HEK293 (cell line): ENCODE results near the gene SYT2.

Experiments
- CTCF ChIA-PET: fragments of 350-600 bp; formaldehyde crosslinking; extraction: SDS; loops from one replicate; lab custom pipeline; 2021; ENCODE audit warnings: antibody characterized with exemption; lab: Yijun Ruan, JAX
- POLR2A ChIA-PET: fragments of 300-600 bp; formaldehyde crosslinking; extraction: SDS; loops from one replicate; lab custom pipeline; 2020; ENCODE audit warnings: antibody characterized with exemption, inconsistent platforms; lab: Yijun Ruan, JAX
- H3K27ac ChIP-seq: fragments of 200-500 bp; sonication (Bioruptor generic); 2 replicates; pipeline ENCODE4 v1.5.1; 2014; ENCODE audit warnings: low read depth, low read length, control low read depth, inconsistent platforms; ENCODE audit errors: extremely low read depth
- H3K36me3 ChIP-seq, 2 experiments: fragments of 200-500 bp in 1 of 2; sonication (Bioruptor generic) in 1 of 2; 1 replicate in 1 of 2; 2 replicates in 1 of 2; pipeline ENCODE4 v1.5.1; 2014 to 2017; ENCODE audit warnings: inconsistent platforms in 2 of 2, low read length in 2 of 2; ENCODE audit not compliant: control insufficient read depth in 2 of 2, insufficient read depth in 1 of 2
- H3K4me1 ChIP-seq: fragments of 200-500 bp; sonication (Bioruptor generic); 2 replicates; pipeline ENCODE4 v1.5.1; 2014; ENCODE audit warnings: mild to moderate bottlenecking, low read length, inconsistent platforms; ENCODE audit not compliant: control insufficient read depth, insufficient read depth
- H3K4me3 ChIP-seq: 2 replicates; pipeline ENCODE4 v1.5.1; 2011; ENCODE audit warnings: low read depth, mild to moderate bottlenecking, control low read depth, low read length, moderate library complexity
- H3K9me3 ChIP-seq: fragments of 200-500 bp; sonication (Bioruptor generic); 2 replicates; pipeline ENCODE4 v1.5.1; 2014; ENCODE audit warnings: low read depth, low read length, inconsistent platforms; ENCODE audit not compliant: control insufficient read depth, insufficient read depth
- OSR2 ChIP-seq: fragments of 450-650 bp; formaldehyde crosslinking; IDR thresholded peaks from 2 replicates; pipeline ENCODE4 v1.5.1; 2016; ENCODE audit warnings: missing biosample characterization, missing genetic modification characterization
- REPIN1 ChIP-seq: fragments of 450-650 bp; formaldehyde crosslinking; IDR thresholded peaks from 2 replicates; pipeline ENCODE4 v1.5.1; 2017; ENCODE audit warnings: missing biosample characterization, missing genetic modification characterization, low read depth
- SETDB1 ChIP-seq: IDR thresholded peaks from one replicate; pipeline ENCODE4 v1.6.1; 2017; ENCODE audit warnings: mild to moderate bottlenecking, low read length, moderate library complexity, mixed read lengths; ENCODE audit not compliant: insufficient read length
- ZEB2 ChIP-seq: fragments of 450-650 bp; formaldehyde crosslinking; IDR thresholded peaks from 2 replicates; pipeline ENCODE4 v1.5.1; 2016; ENCODE audit warnings: missing biosample characterization, missing genetic modification characterization
- ZFP3 ChIP-seq: fragments of 450-650 bp; formaldehyde crosslinking; IDR thresholded peaks from 2 replicates; pipeline ENCODE4 v1.5.1; 2016; ENCODE audit warnings: low read depth, missing biosample characterization, missing genetic modification characterization
- ZNF112 ChIP-seq: fragments of 450-650 bp; formaldehyde crosslinking; IDR thresholded peaks from 2 replicates; pipeline ENCODE4 v1.5.0; 2017; ENCODE audit warnings: missing biosample characterization, missing genetic modification characterization
- ZNF146 ChIP-seq: fragments of 450-650 bp; formaldehyde crosslinking; IDR thresholded peaks from 2 replicates; pipeline ENCODE4 v1.5.1; 2016; ENCODE audit warnings: missing biosample characterization, missing genetic modification characterization
- ZNF248 ChIP-seq: fragments of 450-650 bp; formaldehyde crosslinking; IDR thresholded peaks from 2 replicates; pipeline ENCODE4 v1.5.1; 2017; ENCODE audit warnings: missing biosample characterization, missing genetic modification characterization
- ZNF292 ChIP-seq: fragments of 450-650 bp; formaldehyde crosslinking; IDR thresholded peaks from 2 replicates; pipeline ENCODE4 v1.5.1; 2016; ENCODE audit warnings: low read depth, missing biosample characterization, missing genetic modification characterization, borderline replicate concordance
- ZNF394 ChIP-seq: fragments of 450-650 bp; formaldehyde crosslinking; IDR thresholded peaks from 2 replicates; pipeline ENCODE4 v1.5.1; 2016; ENCODE audit warnings: missing biosample characterization, missing genetic modification characterization, mild to moderate bottlenecking, moderate library complexity, borderline replicate concordance
- ZNF416 ChIP-seq: fragments of 450-650 bp; formaldehyde crosslinking; IDR thresholded peaks from 2 replicates; pipeline ENCODE4 v1.5.1; 2016; ENCODE audit warnings: missing biosample characterization, missing genetic modification characterization
- ZNF433 ChIP-seq: fragments of 450-650 bp; formaldehyde crosslinking; IDR thresholded peaks from 2 replicates; pipeline ENCODE4 v1.5.1; 2016; ENCODE audit warnings: missing biosample characterization, missing genetic modification characterization, low read depth
- ZNF555 ChIP-seq: fragments of 450-650 bp; formaldehyde crosslinking; conservative IDR thresholded peaks from 2 replicates; pipeline ENCODE4 v1.5.1; 2017; ENCODE audit warnings: missing biosample characterization, mild to moderate bottlenecking, missing genetic modification characterization, inconsistent platforms
- ZNF664 ChIP-seq: fragments of 450-650 bp; formaldehyde crosslinking; IDR thresholded peaks from 2 replicates; pipeline ENCODE4 v1.5.1; 2016; ENCODE audit warnings: missing biosample characterization, missing genetic modification characterization
- ZNF776 ChIP-seq: fragments of 450-650 bp; formaldehyde crosslinking; IDR thresholded peaks from 2 replicates; pipeline ENCODE4 v1.5.0; 2017; ENCODE audit warnings: missing biosample characterization, missing genetic modification characterization, borderline replicate concordance
- ZXDB ChIP-seq: fragments of 450-650 bp; formaldehyde crosslinking; IDR thresholded peaks from 2 replicates; pipeline ENCODE4 v1.5.1; 2016; ENCODE audit warnings: missing biosample characterization, missing genetic modification characterization
- TF ChIP-seq, protein P1 (sequence below): IDR thresholded peaks from 2 replicates; pipeline ENCODE4 v1.6.1; 2011; ENCODE audit warnings: mild to moderate bottlenecking, low read depth, low read length, borderline replicate concordance
- TF ChIP-seq, protein P2 (sequence below): fragments of 450-650 bp; formaldehyde crosslinking; optimal IDR thresholded peaks from 2 replicates; pipeline ENCODE3; 2016; ENCODE audit warnings: missing biosample characterization, mild to moderate bottlenecking, missing genetic modification characterization
- TF ChIP-seq, protein P3 (sequence below): fragments of 450-650 bp; formaldehyde crosslinking; IDR thresholded peaks from 2 replicates; pipeline ENCODE4 v1.5.1; 2016; ENCODE audit warnings: missing biosample characterization, missing genetic modification characterization
- TF ChIP-seq, protein P4 (sequence below): fragments of 450-650 bp; formaldehyde crosslinking; IDR thresholded peaks from 2 replicates; pipeline ENCODE4 v1.5.1; 2016; ENCODE audit warnings: missing biosample characterization, missing genetic modification characterization, borderline replicate concordance
- TF ChIP-seq, protein P5 (sequence below): fragments of 450-650 bp; formaldehyde crosslinking; IDR thresholded peaks from 2 replicates; pipeline ENCODE4 v1.5.1; 2017; ENCODE audit warnings: missing biosample characterization, missing genetic modification characterization
- TF ChIP-seq, protein P6 (sequence below): fragments of 450-650 bp; formaldehyde crosslinking; IDR thresholded peaks from 2 replicates; pipeline ENCODE4 v1.5.1; 2016; ENCODE audit warnings: missing biosample characterization, missing genetic modification characterization

Gene SYT2

DNA sequence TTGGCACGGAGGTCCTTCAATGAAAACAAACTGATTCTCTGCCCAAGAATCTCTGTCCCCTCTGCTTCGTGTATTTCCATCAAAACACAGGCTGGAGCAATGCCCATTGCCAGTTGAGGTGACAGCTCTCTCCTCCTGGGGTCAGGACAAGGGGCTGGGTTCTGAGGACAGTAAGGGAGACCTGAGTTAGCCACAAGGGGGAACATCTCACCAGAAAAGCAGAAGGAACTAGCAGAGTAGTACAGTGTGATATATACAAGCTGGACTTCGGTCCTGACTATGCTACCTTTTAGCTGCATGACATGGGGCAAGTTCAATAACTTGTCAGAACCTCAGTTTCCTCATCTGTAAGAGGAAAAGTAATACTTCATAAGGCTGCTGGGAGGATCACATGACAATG, 50.3 kb downstream of the SYT2 start (continued):
- TF ChIP-seq, protein P1, sequence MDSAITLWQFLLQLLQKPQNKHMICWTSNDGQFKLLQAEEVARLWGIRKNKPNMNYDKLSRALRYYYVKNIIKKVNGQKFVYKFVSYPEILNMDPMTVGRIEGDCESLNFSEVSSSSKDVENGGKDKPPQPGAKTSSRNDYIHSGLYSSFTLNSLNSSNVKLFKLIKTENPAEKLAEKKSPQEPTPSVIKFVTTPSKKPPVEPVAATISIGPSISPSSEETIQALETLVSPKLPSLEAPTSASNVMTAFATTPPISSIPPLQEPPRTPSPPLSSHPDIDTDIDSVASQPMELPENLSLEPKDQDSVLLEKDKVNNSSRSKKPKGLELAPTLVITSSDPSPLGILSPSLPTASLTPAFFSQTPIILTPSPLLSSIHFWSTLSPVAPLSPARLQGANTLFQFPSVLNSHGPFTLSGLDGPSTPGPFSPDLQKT = no peak
- TF ChIP-seq ZNF112 (tag by site-specific recombination) (no peak), ZNF433 (tag by site-specific recombination) (no peak), REPIN1 (tag by site-specific recombination) (no peak), ZNF394 (no peak), SETDB1 (no peak), ZXDB (tag by site-specific recombination) (no peak)
- TF ChIP-seq, protein P2, sequence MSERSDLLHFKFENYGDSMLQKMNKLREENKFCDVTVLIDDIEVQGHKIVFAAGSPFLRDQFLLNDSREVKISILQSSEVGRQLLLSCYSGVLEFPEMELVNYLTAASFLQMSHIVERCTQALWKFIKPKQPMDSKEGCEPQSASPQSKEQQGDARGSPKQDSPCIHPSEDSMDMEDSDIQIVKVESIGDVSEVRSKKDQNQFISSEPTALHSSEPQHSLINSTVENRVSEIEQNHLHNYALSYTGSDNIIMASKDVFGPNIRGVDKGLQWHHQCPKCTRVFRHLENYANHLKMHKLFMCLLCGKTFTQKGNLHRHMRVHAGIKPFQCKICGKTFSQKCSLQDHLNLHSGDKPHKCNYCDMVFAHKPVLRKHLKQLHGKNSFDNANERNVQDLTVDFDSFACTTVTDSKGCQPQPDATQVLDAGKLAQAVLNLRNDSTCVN (tag by site-specific recombination) = no peak
- TF ChIP-seq, protein P3, sequence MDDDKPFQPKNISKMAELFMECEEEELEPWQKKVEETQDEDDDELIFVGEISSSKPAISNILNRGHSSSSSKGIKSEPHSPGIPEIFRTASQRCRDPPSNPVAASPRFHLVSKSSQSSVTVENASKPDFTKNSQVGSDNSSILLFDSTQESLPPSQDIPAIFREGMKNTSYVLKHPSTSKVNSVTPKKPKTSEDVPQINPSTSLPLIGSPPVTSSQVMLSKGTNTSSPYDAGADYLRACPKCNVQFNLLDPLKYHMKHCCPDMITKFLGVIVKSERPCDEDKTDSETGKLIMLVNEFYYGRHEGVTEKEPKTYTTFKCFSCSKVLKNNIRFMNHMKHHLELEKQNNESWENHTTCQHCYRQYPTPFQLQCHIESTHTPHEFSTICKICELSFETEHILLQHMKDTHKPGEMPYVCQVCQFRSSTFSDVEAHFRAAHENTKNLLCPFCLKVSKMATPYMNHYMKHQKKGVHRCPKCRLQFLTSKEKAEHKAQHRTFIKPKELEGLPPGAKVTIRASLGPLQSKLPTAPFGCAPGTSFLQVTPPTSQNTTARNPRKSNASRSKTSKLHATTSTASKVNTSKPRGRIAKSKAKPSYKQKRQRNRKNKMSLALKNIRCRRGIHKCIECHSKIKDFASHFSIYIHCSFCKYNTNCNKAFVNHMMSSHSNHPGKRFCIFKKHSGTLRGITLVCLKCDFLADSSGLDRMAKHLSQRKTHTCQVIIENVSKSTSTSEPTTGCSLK (tag by site-specific recombination) = no peak
- TF ChIP-seq, protein P4, sequence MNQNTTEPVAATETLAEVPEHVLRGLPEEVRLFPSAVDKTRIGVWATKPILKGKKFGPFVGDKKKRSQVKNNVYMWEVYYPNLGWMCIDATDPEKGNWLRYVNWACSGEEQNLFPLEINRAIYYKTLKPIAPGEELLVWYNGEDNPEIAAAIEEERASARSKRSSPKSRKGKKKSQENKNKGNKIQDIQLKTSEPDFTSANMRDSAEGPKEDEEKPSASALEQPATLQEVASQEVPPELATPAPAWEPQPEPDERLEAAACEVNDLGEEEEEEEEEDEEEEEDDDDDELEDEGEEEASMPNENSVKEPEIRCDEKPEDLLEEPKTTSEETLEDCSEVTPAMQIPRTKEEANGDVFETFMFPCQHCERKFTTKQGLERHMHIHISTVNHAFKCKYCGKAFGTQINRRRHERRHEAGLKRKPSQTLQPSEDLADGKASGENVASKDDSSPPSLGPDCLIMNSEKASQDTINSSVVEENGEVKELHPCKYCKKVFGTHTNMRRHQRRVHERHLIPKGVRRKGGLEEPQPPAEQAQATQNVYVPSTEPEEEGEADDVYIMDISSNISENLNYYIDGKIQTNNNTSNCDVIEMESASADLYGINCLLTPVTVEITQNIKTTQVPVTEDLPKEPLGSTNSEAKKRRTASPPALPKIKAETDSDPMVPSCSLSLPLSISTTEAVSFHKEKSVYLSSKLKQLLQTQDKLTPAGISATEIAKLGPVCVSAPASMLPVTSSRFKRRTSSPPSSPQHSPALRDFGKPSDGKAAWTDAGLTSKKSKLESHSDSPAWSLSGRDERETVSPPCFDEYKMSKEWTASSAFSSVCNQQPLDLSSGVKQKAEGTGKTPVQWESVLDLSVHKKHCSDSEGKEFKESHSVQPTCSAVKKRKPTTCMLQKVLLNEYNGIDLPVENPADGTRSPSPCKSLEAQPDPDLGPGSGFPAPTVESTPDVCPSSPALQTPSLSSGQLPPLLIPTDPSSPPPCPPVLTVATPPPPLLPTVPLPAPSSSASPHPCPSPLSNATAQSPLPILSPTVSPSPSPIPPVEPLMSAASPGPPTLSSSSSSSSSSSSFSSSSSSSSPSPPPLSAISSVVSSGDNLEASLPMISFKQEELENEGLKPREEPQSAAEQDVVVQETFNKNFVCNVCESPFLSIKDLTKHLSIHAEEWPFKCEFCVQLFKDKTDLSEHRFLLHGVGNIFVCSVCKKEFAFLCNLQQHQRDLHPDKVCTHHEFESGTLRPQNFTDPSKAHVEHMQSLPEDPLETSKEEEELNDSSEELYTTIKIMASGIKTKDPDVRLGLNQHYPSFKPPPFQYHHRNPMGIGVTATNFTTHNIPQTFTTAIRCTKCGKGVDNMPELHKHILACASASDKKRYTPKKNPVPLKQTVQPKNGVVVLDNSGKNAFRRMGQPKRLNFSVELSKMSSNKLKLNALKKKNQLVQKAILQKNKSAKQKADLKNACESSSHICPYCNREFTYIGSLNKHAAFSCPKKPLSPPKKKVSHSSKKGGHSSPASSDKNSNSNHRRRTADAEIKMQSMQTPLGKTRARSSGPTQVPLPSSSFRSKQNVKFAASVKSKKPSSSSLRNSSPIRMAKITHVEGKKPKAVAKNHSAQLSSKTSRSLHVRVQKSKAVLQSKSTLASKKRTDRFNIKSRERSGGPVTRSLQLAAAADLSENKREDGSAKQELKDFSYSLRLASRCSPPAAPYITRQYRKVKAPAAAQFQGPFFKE (tag by site-specific recombination) = no peak

DNA sequence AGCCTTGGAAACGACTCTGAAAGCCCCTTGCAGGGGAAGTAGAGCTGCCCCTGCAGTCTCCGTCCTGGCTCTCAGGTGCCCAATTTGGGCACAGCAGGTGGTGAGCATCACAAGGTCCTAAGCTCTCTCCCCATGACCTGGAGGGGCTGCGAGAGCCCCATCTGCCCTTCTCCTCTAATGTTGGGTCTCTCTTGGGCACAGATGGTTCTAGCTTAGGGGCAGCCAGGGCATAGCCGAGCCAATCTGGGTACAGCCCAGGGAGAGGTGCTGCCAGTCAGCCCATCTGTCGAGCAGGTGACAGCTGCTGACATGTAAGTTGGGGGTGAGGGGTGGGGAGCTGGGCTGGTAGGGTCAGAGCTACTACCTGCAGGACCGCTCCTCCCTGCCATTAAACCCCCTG, 50.7 kb downstream of the SYT2 start:
- Histone ChIP-seq H3K36me3 (no peaks in the 10 kb centered on the region), H3K4me1 (no peaks in the 10 kb centered on the region), H3K9me3 (no peaks in the 10 kb centered on the region), H3K27ac (no peak overlapping the region), H3K4me3 (no peak overlapping the region)
- ChIA-PET POLR2A (no interaction called here), CTCF (interaction anchor here (1.0 to 1.8 kb wide), 5 partner anchors 27 to 60 kb away, joined by 3 to 10 read pairs (median 5); no protein-coding TSS in a partner anchor)
- TF ChIP-seq ZNF112 (tag by site-specific recombination) (no peak), ZFP3 (tag by site-specific recombination) (no peak), ZNF394 (no peak), ZEB2 (tag by site-specific recombination) (no peak), ZNF146 (tag by site-specific recombination) (no peak), ZNF555 (tag by site-specific recombination) (no peak), OSR2 (tag by site-specific recombination) (no peak), ZNF292 (no peak), ZNF416 (tag by site-specific recombination) (no peak), ZNF776 (tag by site-specific recombination) (no peak), ZNF664 (tag by site-specific recombination) (no peak), ZNF248 (tag by site-specific recombination) (no peak)
- TF ChIP-seq, protein P5, sequence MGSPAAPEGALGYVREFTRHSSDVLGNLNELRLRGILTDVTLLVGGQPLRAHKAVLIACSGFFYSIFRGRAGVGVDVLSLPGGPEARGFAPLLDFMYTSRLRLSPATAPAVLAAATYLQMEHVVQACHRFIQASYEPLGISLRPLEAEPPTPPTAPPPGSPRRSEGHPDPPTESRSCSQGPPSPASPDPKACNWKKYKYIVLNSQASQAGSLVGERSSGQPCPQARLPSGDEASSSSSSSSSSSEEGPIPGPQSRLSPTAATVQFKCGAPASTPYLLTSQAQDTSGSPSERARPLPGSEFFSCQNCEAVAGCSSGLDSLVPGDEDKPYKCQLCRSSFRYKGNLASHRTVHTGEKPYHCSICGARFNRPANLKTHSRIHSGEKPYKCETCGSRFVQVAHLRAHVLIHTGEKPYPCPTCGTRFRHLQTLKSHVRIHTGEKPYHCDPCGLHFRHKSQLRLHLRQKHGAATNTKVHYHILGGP = no peak
- TF ChIP-seq, protein P6, sequence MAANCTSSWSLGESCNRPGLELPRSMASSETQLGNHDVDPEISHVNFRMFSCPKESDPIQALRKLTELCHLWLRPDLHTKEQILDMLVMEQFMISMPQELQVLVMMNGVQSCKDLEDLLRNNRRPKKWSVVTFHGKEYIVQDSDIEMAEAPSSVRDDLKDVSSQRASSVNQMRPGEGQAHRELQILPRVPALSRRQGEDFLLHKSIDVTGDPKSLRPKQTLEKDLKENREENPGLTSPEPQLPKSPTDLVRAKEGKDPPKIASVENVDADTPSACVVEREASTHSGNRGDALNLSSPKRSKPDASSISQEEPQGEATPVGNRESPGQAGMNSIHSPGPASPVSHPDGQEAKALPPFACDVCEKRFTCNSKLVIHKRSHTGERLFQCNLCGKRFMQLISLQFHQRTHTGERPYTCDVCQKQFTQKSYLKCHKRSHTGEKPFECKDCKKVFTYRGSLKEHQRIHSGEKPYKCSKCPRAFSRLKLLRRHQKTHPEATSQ (tag by site-specific recombination) = no peak
